ENCODE measurements around the gene NDUFB8.
A peak's percentile ranks its signal among the peaks of the same experiment; 100 is the strongest.

Gene NDUFB8

DNA sequence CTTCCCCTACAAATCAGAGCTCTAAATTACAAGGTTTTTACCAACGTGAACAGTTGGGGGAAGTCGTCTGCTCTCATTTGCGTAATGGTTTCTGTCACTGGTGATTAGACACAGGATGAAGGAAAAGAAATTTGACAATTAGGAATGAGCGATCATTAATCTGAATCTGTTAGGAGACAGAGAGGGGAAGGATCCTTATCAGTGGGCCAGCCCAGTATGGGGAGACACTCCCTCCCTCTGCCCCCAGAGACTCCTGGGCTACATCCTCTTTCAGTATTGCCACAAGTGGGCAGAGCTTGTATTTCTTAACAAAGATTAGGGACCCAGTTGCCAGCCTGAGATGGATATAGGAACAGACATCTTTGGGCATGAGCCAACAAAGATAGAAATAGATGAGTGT lies 21.5 kb upstream of the NDUFB8 start:
- no peak for DNase-seq (ENCODE audit: low read depth)

DNA sequence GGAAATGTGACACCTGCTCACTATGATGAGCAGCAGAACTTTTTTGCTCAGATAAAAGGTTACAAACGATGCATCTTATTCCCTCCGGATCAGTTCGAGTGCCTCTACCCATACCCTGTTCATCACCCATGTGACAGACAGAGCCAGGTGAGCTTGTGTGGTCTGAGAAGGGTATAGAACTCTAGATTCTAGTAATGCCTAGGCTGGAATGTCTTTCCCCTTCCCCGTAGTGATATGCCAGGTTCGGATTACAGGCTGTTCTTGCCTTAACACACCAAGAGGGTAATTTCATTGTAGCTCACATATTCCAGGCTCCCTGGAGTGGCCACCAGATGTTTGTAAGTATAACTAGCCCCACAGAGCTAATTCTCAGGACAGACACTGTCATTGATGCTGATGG lies 15.3 kb upstream of the NDUFB8 start:
- DNase-seq (ENCODE audit: low read depth): no peak

More for the DNA sequence above, 21.5 kb upstream of the NDUFB8 start:
- H3K4me3 ChIP-seq (ENCODE audit: low read depth, low read length): no peak overlapping the region

DNA sequence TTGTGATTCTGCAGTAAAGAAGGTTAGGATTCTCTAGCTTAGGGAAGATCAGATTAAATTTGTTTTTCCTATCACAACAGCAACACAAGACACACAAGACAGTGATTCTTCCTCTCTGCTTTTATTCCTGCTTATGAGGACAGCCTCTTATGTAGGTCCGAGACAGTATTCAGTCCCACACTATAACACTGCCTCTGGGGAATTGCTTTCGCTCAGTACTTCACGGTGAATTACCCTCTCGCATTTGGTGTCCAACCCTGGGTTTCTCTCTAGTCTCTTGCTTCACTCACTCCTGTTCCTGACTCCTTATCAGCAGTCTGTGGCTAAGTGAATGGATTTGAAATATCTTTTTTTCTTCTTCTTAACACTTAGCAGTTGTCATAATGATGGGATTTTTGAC lies 7.8 kb upstream of the NDUFB8 start:
- H3K4me3 ChIP-seq (ENCODE audit: low read depth, low read length): no peak overlapping the region
- no peak for DNase-seq (ENCODE audit: low read depth)

More for the DNA sequence above, 15.3 kb upstream of the NDUFB8 start:
- H3K4me3 ChIP-seq (ENCODE audit: low read depth, low read length): no peak overlapping the region

DNA sequence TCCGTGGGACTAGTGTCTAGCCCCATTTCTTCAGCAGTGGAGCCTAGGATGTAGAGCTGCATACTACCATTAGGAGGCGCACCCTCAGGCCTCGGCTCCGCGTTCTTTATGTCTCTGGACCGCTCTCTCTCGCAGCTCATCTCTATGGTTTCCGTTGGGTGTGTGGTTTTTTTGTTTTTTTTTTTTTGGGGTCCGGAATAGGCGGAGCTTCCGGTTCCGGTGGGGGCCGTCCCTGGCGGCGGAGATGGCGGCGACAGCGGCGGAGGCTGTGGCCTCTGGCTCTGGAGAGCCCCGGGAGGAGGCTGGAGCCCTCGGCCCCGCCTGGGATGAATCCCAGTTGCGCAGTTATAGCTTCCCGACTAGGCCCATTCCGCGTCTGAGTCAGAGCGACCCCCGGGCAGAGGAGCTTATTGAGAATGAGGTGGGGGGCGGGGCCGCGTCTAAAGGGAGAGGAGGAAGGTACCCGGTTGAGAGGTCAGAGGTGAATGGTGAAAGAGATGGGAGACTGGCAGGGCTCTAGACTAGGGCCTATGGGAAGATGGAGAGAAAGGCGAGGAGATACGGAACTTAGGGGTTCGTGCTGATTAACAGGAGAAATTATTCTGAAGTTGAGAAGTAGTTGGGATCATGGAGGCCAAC lies 6.2 kb upstream of the NDUFB8 start, which contains the start of gene HIF1AN:
Gene HIF1AN (plus strand): TSS at position 229 of the 639 bp plus-strand sequence. CDS start 16 bp downstream, at position 245.
- DNase-seq (ENCODE audit: low read depth): peak; percentile 78
- peak within 1 kb of the TSS; percentile 63 for H3K4me3 ChIP-seq (ENCODE audit: low read depth, low read length)

DNA sequence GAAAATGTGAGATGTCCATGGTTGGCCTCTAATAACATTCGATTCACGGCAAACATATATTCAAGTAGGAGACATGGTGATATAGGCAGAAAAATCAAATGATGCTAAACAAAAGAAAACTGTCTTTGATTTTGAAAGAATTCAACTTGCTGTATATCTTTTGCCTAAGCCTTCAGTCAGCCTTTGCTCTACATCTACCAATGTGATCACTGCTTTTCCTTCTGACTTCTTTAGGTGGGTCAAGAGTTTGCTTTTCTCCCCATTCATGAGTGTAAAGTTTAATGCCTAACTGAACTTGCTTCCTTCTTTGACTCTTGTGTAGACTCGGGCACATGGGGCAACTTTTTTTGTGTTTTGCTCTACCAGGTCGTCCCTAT lies 5.7 kb upstream of the NDUFB8 start:
- DNase-seq (ENCODE audit: low read depth): no peak

DNA sequence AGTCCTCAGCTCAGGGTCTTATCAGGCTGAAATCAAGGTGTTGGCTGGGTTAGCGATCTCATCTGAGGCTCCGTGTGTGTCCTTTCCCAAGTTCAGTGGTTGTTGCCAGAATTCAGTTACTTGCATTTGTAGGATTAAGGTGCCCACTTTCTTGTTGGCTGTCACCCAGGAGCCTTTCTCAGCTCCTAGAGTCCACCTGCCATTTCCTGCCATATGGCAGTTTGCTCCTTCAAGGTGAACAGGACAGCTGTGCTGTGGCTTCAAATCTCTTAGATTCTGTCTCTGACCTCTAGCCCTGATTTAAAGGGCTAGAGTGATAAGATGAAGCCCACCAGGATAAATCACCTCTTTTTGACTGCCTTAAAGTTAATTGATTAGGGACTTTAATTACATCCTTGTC lies 5.1 kb upstream of the NDUFB8 start:
- DNase-seq (ENCODE audit: low read depth): no peak

More for the DNA sequence above, 5.7 kb upstream of the NDUFB8 start:
- peak overlapping the region; percentile 63 for H3K4me3 ChIP-seq (ENCODE audit: low read depth, low read length)

DNA sequence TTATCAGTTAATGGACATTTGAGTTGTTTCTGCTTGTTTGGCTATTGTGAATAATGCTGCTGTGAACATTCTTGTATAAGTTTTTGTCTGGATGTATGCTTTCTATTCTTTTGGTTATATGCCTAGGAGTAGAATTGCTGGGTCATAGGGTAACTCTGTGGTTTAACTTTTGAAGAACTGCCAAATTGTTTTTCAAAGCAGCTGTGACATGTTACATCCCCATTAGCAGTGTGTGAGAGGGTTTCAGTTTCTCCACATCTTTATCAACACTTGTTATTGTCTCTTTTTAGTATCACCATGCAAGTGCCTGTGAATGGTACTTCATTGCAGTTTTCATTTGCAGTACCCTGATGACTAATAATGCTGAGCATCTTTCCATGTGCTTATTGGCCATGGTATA lies 2.1 kb upstream of the NDUFB8 start:
- H3K4me3 ChIP-seq (ENCODE audit: low read depth, low read length): no peak overlapping the region
- no peak for DNase-seq (ENCODE audit: low read depth)

More for the DNA sequence above, 5.1 kb upstream of the NDUFB8 start:
- H3K4me3 ChIP-seq (ENCODE audit: low read depth, low read length): no peak overlapping the region

DNA sequence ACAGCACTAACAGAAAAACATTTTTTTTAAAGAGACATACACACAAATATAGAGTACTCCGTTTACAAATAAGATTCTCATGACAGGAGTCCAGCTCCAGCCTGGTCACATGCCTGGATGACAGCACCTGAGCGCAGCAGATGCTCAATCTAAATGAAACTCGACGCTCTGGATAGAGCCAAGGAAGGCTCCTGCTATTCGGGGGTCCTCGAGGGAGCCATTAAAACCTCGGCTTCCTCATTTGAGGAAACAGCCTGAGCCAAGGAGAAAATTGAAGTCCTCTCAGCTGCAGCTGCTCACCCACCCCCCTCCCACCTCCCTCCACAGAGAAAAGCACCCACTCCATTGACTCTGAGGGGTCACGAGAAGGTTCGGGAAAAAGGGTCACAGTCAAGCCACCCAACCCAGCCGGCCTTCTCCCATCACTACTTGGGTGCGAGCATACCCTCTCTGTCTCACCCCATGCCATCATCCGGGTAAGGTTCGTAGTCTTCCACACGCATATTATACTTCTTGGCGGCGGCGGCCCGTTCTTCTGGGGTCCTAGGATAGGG lies 673 bp downstream of the NDUFB8 start:
- DNase-seq (ENCODE audit: low read depth): no peak

DNA sequence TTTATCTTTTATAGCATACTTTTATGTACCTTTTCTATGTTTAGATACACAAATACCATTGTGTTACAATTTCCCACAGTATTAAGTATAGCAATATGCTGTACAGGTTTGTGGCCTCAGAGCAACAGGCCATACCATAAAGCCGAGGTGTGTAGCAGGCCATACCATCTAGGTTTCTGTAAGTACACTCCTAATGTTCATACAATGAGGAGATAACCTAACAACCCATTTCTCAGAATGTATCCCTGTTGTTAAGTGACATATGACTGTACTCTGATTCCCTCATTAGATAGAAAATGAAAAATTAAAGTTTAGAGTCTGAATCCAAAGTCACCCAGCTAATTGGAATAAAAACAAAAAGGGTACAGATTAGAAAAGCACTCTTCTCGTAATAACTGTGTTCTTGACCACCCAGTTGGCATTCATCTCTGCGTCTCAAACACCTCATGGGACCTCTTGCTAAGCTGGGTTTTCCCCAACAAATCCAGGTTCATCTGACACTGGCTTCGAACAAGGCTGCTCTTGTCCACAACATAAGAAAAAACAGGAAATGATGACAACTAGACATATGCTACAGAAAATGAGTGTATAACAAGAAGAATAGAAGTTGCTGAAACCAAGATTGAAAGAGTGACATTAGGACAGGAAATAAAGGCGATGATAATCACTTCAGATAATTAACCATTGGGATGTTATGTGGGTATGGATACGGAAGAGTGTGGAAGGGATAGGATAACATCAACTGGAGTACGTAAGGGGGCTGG lies 1.4 kb downstream of the NDUFB8 start:
- DNase-seq (ENCODE audit: low read depth): no peak
- H3K4me3 ChIP-seq (ENCODE audit: low read depth, low read length): peak overlapping the region; percentile 96

More for the DNA sequence above, 673 bp downstream of the NDUFB8 start:
- peak overlapping the region; percentile 96 for H3K4me3 ChIP-seq (ENCODE audit: low read depth, low read length)

DNA sequence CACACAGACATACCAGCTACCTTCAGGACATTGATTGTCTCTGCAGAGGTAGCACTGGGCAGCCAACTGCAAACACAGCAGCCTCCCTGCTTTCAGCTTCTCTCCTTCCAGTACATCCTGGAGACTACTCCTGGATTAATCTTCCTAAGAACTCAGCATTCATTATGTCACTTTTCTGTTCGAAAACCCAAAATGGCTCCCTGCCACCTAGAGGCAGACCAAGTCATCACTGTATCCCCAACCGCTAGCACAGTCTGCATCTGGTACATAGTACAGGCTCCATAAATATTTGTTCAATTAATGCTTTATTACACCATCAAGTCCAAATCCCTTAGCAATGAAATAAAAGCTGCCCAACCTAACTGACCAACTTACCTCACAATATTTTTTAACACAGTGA lies 5.0 kb downstream of the NDUFB8 start:
- no peak overlapping the region for H3K4me3 ChIP-seq (ENCODE audit: low read depth, low read length)
- DNase-seq (ENCODE audit: low read depth): no peak

DNA sequence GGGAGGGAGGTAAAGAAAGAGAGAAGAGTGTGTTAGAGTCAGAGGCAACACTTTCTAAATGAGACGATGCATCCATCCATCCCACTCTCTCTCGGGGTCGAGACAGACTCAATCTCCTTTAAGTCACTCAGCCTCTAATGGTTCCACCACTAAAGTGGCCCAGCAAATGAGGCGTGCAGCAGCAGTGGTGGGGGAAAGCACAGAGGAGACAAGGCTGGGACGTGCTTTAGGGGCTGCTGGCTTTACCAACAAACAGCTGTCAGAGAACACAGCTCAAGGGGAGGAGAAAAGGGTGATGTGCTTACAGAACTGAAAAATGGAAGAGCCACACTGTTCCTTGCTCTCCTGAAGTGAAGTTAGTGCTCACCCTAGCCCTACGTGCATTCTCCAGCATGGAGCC lies 5.5 kb downstream of the NDUFB8 start:
- H3K4me3 ChIP-seq (ENCODE audit: low read depth, low read length): no peak overlapping the region

DNA sequence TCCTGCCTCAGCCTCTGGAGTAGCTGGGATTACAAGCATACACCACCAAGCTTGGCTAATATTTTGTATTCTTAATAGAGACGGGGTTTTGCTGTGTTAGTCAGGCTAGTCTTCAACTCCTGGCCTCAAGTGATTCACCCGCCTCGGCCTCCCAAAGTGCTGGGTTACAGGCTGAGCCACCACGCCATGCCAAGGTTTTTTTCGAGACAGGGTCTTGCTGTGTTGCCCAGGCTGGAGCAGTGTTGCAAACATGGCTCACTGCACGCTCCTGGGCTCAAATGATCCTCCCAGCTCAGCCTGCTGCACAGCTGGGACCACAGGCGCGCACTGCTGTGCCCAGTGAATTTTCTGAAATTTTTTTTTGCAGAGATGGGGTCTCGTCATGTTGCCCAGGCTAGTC lies 6.7 kb downstream of the NDUFB8 start:
- no peak overlapping the region for H3K4me3 ChIP-seq (ENCODE audit: low read depth, low read length)
- DNase-seq (ENCODE audit: low read depth): no peak

More for the DNA sequence above, 5.5 kb downstream of the NDUFB8 start:
- no peak for DNase-seq (ENCODE audit: low read depth)

DNA sequence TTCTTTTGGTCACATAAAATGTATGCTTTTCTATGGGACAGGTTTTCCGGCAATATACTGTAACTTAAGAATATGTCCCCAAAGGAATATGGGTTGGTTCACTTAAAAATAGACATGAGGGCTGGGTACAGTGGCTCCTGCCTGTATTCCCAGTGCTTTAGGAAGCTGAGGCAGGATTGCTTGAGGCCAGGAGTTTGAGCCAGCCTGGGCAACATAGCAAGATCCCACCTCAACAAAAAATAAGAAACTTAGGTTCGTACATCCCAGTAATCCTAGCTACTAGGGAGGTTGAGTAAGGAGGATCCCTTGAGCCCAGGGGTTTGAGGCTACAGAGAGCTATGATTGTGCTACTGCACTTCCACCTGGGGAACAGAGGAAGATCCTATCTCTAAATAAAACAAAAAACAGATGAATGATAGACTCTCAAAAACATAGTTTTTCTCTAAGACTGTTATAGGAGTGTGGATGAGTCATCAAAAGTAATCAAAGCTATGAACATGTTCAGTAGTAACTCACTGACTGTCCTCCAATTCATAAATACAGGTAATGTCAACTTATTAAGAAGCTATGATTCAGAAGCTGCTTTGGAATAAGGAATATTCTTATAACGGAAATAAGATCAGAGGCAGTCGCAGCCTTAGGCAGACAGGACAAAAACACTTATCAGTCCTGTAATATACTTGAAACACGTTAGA lies 7.4 kb downstream of the NDUFB8 start:
- no peak for DNase-seq (ENCODE audit: low read depth)
- H3K4me3 ChIP-seq (ENCODE audit: low read depth, low read length): no peak overlapping the region

DNA sequence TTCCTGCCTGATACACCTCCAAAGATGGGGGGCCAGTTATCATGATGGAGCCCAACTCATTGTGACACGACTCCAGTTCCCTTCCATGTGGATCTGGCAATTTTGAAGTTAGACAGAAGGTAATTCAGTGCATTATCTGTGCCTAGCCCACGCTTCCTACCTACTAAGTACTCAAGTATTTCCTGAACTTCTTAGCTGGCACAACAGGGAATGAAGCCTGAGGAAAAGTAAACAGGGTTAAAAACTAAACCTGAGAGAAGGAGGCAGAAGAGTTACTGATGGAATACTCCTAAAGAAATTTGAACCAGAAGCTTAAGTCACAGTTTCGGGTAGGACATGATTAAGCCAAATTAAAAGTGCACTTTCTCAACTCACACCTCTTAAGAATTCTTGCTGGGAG lies 8.9 kb downstream of the NDUFB8 start:
- H3K4me3 ChIP-seq (ENCODE audit: low read depth, low read length): no peak overlapping the region
- no peak for DNase-seq (ENCODE audit: low read depth)

DNA sequence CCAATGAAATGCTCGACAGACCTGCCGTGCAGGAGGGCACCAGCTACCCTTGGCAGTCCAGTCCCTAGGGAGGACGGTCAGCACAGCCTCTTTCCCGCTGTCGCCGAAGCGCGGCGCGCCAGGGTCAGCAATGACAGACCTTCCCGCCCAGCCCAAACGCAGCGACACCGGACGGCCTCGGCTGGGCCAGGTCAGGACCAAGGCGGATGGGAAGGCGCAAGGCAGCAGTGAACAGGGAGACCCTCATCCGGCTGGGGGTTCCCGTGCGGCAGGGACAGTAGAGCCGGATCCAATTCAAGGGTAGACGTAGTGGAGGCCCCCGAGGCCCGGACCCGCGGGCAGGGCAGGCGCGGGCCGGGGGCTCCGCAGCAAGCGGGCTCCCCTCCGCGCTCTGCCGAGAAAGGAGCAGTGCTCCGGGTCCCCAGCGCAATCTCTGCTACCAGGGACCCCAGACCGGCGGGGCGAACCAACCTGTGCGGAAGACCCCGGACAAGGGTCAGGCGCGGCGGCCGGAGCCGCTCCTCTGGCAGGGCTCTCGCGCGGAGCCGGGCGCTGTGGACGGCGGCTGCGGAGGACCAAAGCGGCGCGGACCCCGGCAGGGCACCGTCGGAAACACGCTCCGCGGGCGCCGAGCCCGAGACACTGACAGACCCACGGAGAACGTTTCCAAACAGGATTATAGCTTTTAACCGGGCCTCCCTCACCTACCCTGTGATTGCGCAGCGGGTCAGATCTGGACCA lies 10.2 kb downstream of the NDUFB8 start, which contains the start of gene SEC31B:
Gene SEC31B (minus strand): TSS at position 551 of the 741 bp plus-strand sequence. CDS start 2,909 bp downstream, outside the sequence.
- DNase-seq (ENCODE audit: low read depth): no peak
- peak within 1 kb of the TSS; percentile 46 for H3K4me3 ChIP-seq (ENCODE audit: low read depth, low read length)

DNA sequence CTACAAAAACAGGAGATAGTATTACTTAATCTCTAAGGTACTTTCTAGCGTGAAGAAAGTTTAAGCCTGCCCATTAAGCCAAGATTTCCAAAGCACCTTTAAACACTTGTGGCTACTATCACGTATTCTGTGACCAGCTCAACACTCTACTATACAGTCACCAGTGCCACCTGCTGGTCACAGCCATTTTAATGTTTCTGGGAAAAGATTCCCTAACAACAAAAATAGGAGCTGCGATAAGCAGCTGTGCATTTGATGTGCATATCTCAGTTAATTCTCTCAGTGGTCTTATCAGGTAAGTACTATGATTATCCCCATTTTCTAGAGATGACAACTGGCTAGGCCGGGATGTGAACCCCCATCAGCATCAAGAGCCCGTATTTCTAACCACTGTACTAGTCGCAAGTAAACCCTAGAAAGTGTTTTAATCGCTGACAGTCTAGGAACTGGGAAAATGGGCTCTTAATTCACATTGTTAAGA lies 10.9 kb downstream of the NDUFB8 start:
- H3K4me3 ChIP-seq (ENCODE audit: low read depth, low read length): peak overlapping the region; percentile 46
- DNase-seq (ENCODE audit: low read depth): no peak

DNA sequence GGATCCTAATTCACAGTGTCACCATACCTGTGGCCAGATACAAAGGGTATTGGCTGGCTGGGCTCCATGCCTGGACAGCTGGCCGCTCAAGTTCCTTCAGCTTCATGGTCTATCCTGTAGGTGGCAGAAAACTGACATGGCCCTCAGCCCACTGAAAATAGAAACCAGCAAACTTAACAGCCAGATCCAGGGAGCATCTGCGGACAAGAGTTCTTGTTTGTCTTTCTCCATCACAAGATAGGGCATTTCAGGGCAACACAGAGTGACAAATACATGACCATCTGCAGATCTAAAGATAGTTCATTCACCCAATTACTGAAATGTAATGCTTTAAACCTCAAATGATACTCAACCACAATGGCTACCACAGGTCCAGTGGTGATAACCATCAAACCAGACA lies 12.8 kb downstream of the NDUFB8 start:
- H3K4me3 ChIP-seq (ENCODE audit: low read depth, low read length): no peak overlapping the region
- no peak for DNase-seq (ENCODE audit: low read depth)

DNA sequence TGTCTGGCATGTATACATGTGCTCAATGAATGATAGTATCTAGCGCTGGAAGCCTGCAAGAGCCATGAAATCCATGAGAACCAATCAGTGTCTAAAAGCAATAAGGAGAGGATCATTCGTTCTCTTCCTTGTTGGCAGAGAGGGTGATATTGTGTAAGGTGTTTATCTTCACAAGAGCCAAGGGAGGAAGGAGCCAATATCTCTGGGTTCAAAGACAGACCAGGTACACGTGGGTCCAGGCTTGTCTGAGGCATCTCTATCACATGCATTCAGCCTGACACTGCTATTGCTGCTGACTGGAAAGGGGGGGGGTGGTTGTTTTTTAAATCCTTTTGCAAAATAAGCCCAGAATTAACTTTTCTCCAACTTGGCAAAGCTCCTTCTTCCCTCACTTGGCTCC lies 14.1 kb downstream of the NDUFB8 start:
- DNase-seq (ENCODE audit: low read depth): no peak
- no peak overlapping the region for H3K4me3 ChIP-seq (ENCODE audit: low read depth, low read length)
